ENCODE data around the gene PCSK4.

GRCh38 chr19:1449467-1450442 is 40.4 kb downstream of the PCSK4 start, which contains the start of gene APC2:
- TF ChIP-seq NFRKB (IDR thresholded peaks at IDR 0.05) (no peak), SP1 (IDR thresholded peaks at IDR 0.05) (no peak), BHLHE40 (IDR thresholded peaks at IDR 0.05; ENCODE audit: borderline replicate concordance) (no peak)
